ENCODE data around the gene SDK1. TPM values are rescaled to one million over a fixed set of nuclear protein-coding genes. Genes with fewer than 3 reads are reported as not detected.

Gene SDK1
- total and polyA plus RNA-seq, 2 donors (not counting 3 experiments of a cell fraction or from before 2014, with no cell fraction given), result 1.6 to 3.9 TPM

- CTCF ChIA-PET, result no interaction called here
- no peak overlapping the region for H3K27ac ChIP-seq (ENCODE audit: insufficient read depth, low read depth, low read length)
- no peaks in the 10 kb centered on the region for H3K36me3 ChIP-seq (ENCODE audit: control insufficient read depth in 2 of 2, extremely low read depth in 1 of 2, insufficient read depth in 2 of 2, low read length in 2 of 2)
- dilution Hi-C loops (cut with MboI; ENCODE audit: extremely low pct_ligation_motif_present, low sequenced_read_pairs) (no loop called here), intact Hi-C loops (cut with micrococcal nuclease) (no loop called here)
- H2AFZ ChIP-seq (ENCODE audit: low read depth, low read length), result no peak overlapping the region
- BruUV-seq (replicated peaks), result no TSS peak
- no peaks in the 10 kb centered on the region for H3K9me3 ChIP-seq (replicated peaks; ENCODE audit: control insufficient read depth, insufficient read depth, low read length)
- H3K79me2 ChIP-seq (ENCODE audit: control insufficient read depth, insufficient read depth, low read length), result no peaks in the 10 kb centered on the region
- H3K27me3 ChIP-seq (ENCODE audit: control insufficient read depth in 2 of 2, insufficient read depth in 2 of 2, low read length in 2 of 2), result no peaks in the 10 kb centered on the region
- no peak overlapping the region for H3K4me2 ChIP-seq (ENCODE audit: insufficient read depth, low read length)
- H3K9ac ChIP-seq (replicated peaks; ENCODE audit: extremely low read depth, insufficient read depth, low read length), result no peak overlapping the region
- H3K9me1 ChIP-seq (replicated peaks; ENCODE audit: control insufficient read depth, extremely low read depth, insufficient read depth, low read length), result no peaks in the 10 kb centered on the region
- H3K4me1 ChIP-seq (ENCODE audit: control insufficient read depth, extremely low read depth, insufficient read depth, low read length), result no peaks in the 10 kb centered on the region
- DNase-seq (ENCODE audit: low read depth, low spot score), result no peak
- FAIRE-seq, result no peak
- POLR2A ChIA-PET, result no interaction called here
- TF ChIP-seq FOS (IDR thresholded peaks at IDR 0.05; ENCODE audit: borderline replicate concordance, insufficient read depth, low read length), result no peak
- TF ChIP-seq POLR2AphosphoS5 (IDR thresholded peaks at IDR 0.05; ENCODE audit: insufficient read depth, low read depth, low read length), result no peak
- TF ChIP-seq MAX (IDR thresholded peaks at IDR 0.05; ENCODE audit: insufficient read depth, insufficient read length), result no peak
- no peak for TF ChIP-seq CTCF (IDR thresholded peaks at IDR 0.05; ENCODE audit: extremely low read depth in 1 of 2, insufficient read depth in 1 of 2, low read depth in 1 of 2, low read length in 2 of 2)
- no peaks in the 10 kb centered on the region for H4K20me1 ChIP-seq (replicated peaks; ENCODE audit: control insufficient read depth, extremely low read depth, insufficient read depth, low read length)
- no peak overlapping the region for H3K4me3 ChIP-seq (replicated peaks in 1 of 3; ENCODE audit: insufficient read depth in 1 of 3, low read depth in 1 of 3, low read length in 3 of 3)
These were observed 880.4 kb downstream of the SDK1 start for GRCh38 chr7:4181446-4181845.

DNA sequence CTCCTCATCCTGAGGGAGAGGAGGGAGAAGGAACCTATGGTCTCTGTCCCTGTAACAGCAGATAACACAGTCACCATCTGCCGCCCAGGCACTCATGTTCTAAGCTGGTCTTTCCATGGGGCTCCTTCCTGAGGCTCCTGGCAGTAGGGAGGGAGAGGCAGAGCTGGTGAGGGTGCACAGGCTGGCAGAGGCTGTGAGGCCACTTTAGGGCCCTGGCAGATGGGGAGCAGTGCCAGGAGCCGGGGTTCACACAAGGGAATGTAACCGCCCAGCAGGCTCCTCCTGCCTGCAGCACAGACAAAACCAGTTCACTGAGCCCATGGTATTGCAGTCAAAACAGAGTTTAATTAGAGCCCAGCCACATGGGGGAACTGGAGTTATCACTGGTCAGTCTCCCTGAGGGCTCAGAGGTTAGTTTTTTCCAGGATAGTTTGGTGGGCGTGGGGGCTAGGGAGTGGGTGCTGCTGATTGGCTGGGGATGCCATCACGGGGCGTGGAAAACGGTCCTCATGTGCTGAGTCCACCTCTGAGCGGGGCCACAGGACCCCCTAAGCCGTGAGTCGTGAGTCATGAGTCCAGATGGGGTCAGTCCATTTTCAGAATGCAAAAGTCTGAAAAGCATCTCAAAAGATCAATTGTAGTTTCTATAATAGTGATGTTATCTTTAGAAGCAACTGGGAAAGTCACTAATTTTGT lies 881.7 kb downstream of the SDK1 start:
- Histone ChIP-seq H3K4me3 (replicated peaks in 1 of 3; ENCODE audit: insufficient read depth in 1 of 3, low read depth in 1 of 3, low read length in 3 of 3) (no peak overlapping the region), H3K79me2 (ENCODE audit: control insufficient read depth, insufficient read depth, low read length) (no peaks in the 10 kb centered on the region), H3K9me1 (replicated peaks; ENCODE audit: control insufficient read depth, extremely low read depth, insufficient read depth, low read length) (no peaks in the 10 kb centered on the region), H3K36me3 (ENCODE audit: control insufficient read depth in 2 of 2, extremely low read depth in 1 of 2, insufficient read depth in 2 of 2, low read length in 2 of 2) (no peaks in the 10 kb centered on the region), H3K4me1 (ENCODE audit: control insufficient read depth, extremely low read depth, insufficient read depth, low read length) (no peaks in the 10 kb centered on the region), H2AFZ (ENCODE audit: low read depth, low read length) (no peak overlapping the region), H3K4me2 (ENCODE audit: insufficient read depth, low read length) (no peak overlapping the region), H3K27me3 (ENCODE audit: control insufficient read depth in 2 of 2, insufficient read depth in 2 of 2, low read length in 2 of 2) (no peaks in the 10 kb centered on the region), H3K27ac (ENCODE audit: insufficient read depth, low read depth, low read length) (no peak overlapping the region), H3K9me3 (replicated peaks; ENCODE audit: control insufficient read depth, insufficient read depth, low read length) (no peaks in the 10 kb centered on the region), H4K20me1 (replicated peaks; ENCODE audit: control insufficient read depth, extremely low read depth, insufficient read depth, low read length) (no peaks in the 10 kb centered on the region), H3K9ac (replicated peaks; ENCODE audit: extremely low read depth, insufficient read depth, low read length) (no peak overlapping the region)
- BruUV-seq (replicated peaks), result no TSS peak
- FAIRE-seq (no peak), DNase-seq (ENCODE audit: low read depth, low spot score) (no peak)
- dilution Hi-C loops (cut with MboI; ENCODE audit: extremely low pct_ligation_motif_present, low sequenced_read_pairs), result no loop called here
- ChIA-PET CTCF (no interaction called here), POLR2A (no interaction called here)
- intact Hi-C loops (cut with micrococcal nuclease), result no loop called here
- TF ChIP-seq EZH2 (IDR thresholded peaks at IDR 0.05; ENCODE audit: borderline replicate concordance, low read depth, low read length, severe bottlenecking), result no peak
- TF ChIP-seq POLR2AphosphoS5 (IDR thresholded peaks at IDR 0.05; ENCODE audit: insufficient read depth, low read depth, low read length), result no peak
- TF ChIP-seq MAX (IDR thresholded peaks at IDR 0.05; ENCODE audit: insufficient read depth, insufficient read length), result no peak
- TF ChIP-seq JUN (IDR thresholded peaks at IDR 0.05; ENCODE audit: borderline replicate concordance, insufficient read depth, insufficient read length, low read depth), result no peak
- no peak for TF ChIP-seq FOS (IDR thresholded peaks at IDR 0.05; ENCODE audit: borderline replicate concordance, insufficient read depth, low read length)
- no peak for TF ChIP-seq POLR2A (IDR thresholded peaks at IDR 0.05; ENCODE audit: low read depth, low read length)
- no peak for TF ChIP-seq GATA2 (IDR thresholded peaks at IDR 0.05; ENCODE audit: insufficient read depth, insufficient read length, low read depth, low read length)
- no peak for TF ChIP-seq CTCF (IDR thresholded peaks at IDR 0.05; ENCODE audit: extremely low read depth in 1 of 2, insufficient read depth in 1 of 2, low read depth in 1 of 2, low read length in 2 of 2)

All from endothelial cell of umbilical vein (primary cell).